Calu3 (cell line): Measurements from ENCODE around the gene RORB. TPM values are rescaled to one million over a fixed set of nuclear protein-coding genes. Genes with fewer than 3 reads are reported as not detected.

Experiments
- BruUV-seq: library from RNA; stranded (reverse); fragments of 400-500 nt; replicated peaks from 2 replicates; lab custom pipeline; 2021; lab: Mats Ljungman, UMichigan
- CTCF ChIA-PET: fragments of 300-600 bp; sonication (Branson Sonifier 250); formaldehyde crosslinking; loops from one replicate; lab custom pipeline; 2022; ENCODE audit warnings: antibody characterized with exemption; lab: Charles Lee
- DNase-seq: peaks from one replicate; pipeline ENCODE4 v3.0.0; 2022
- H3K27ac Mint-ChIP-seq: one replicate; pipeline ENCODE4 v1.8.0; 2022; ENCODE audit warnings: mixed read lengths; ENCODE audit not compliant: unreplicated experiment
- H3K27me3 Mint-ChIP-seq: one replicate; pipeline ENCODE4 v1.8.0; 2022; ENCODE audit warnings: mixed read lengths; ENCODE audit not compliant: unreplicated experiment
- H3K36me3 Mint-ChIP-seq: one replicate; pipeline ENCODE4 v1.8.0; 2022; ENCODE audit warnings: mild to moderate bottlenecking, moderate library complexity, mixed read lengths; ENCODE audit not compliant: insufficient read depth, unreplicated experiment
- H3K4me1 Mint-ChIP-seq: one replicate; pipeline ENCODE4 v1.8.0; 2022; ENCODE audit warnings: mild to moderate bottlenecking, low read depth, mixed read lengths; ENCODE audit not compliant: unreplicated experiment
- H3K4me3 Mint-ChIP-seq: one replicate; pipeline ENCODE4 v1.8.0; 2022; ENCODE audit warnings: mild to moderate bottlenecking, low read depth, moderate library complexity, mixed read lengths; ENCODE audit not compliant: unreplicated experiment
- H3K9me3 Mint-ChIP-seq: one replicate; pipeline ENCODE4 v1.8.0; 2022; ENCODE audit warnings: low read depth, mixed read lengths; ENCODE audit not compliant: unreplicated experiment
- CTCF ChIP-seq: fragments of 200-600 bp; IDR thresholded peaks from one replicate; pipeline ENCODE4 v1.8.0; 2022; ENCODE audit warnings: antibody characterized with exemption; ENCODE audit not compliant: unreplicated experiment
- intact Hi-C: fragments of 100-400 bp; cut with micrococcal nuclease; formaldehyde crosslinking; loops from one replicate; pipeline ENCODE4 v1.10.0; 2022; ENCODE audit not compliant: unreplicated experiment
- total RNA-seq: library from RNA; stranded (reverse); gene quantifications from 2 replicates; pipeline ENCODE4 v1.2.3, GENCODE V29; 2022

Gene RORB
- total RNA-seq, 1 experiment from 2014 or later: not detected

- no peak for DNase-seq
- no peaks in the 10 kb centered on the region for H3K9me3 Mint-ChIP-seq
- peaks cover 11% of the 10 kb centered on the region for H3K27me3 Mint-ChIP-seq
- no TSS peak for BruUV-seq
- H3K36me3 Mint-ChIP-seq: no peaks in the 10 kb centered on the region
- no peak overlapping the region for H3K27ac Mint-ChIP-seq
- intact Hi-C loops: no loop called here
- H3K4me3 Mint-ChIP-seq: no peak overlapping the region
- no peak for TF ChIP-seq CTCF
- no peaks in the 10 kb centered on the region for H3K4me1 Mint-ChIP-seq
- CTCF ChIA-PET: no interaction called here
Observed at GRCh38 chr9:74576176-74576575, 79.0 kb downstream of the RORB start.

GRCh38 chr9:74577956-74578355, 80.8 kb downstream of the RORB start:
- H3K4me1 Mint-ChIP-seq: no peaks in the 10 kb centered on the region
- DNase-seq: no peak
- CTCF ChIA-PET: no interaction called here

GRCh38 chr9:74589576-74589975, 92.4 kb downstream of the RORB start:
- Mint-ChIP-seq H3K9me3 (no peaks in the 10 kb centered on the region), H3K27ac (no peak overlapping the region), H3K36me3 (no peaks in the 10 kb centered on the region), H3K27me3 (no peaks in the 10 kb centered on the region), H3K4me3 (no peak overlapping the region), H3K4me1 (no peaks in the 10 kb centered on the region)
- BruUV-seq: no TSS peak
- no peak for DNase-seq
- CTCF ChIA-PET: no interaction called here
- no peak for TF ChIP-seq CTCF
- intact Hi-C loops: no loop called here

More at GRCh38 chr9:74577956-74578355, 80.8 kb downstream of the RORB start:
- no TSS peak for BruUV-seq
- intact Hi-C loops: loop anchor here (2.0 kb wide), 1 partner anchor 165 kb away; no protein-coding TSS in a partner anchor
- Mint-ChIP-seq H3K9me3 (no peaks in the 10 kb centered on the region), H3K36me3 (no peaks in the 10 kb centered on the region), H3K27ac (no peak overlapping the region), H3K4me3 (no peak overlapping the region), H3K27me3 (peaks cover 11% of the 10 kb centered on the region)
- peak; percentile 30 for TF ChIP-seq CTCF

- H3K27ac Mint-ChIP-seq: no peak overlapping the region
- BruUV-seq: no TSS peak
- H3K9me3 Mint-ChIP-seq: no peaks in the 10 kb centered on the region
- intact Hi-C loops: no loop called here
- no peaks in the 10 kb centered on the region for H3K4me1 Mint-ChIP-seq
- no peaks in the 10 kb centered on the region for H3K36me3 Mint-ChIP-seq
- H3K27me3 Mint-ChIP-seq: no peaks in the 10 kb centered on the region
- H3K4me3 Mint-ChIP-seq: no peak overlapping the region
- DNase-seq: no peak
- no peak for TF ChIP-seq CTCF
- CTCF ChIA-PET: no interaction called here
Observed at GRCh38 chr9:74595286-74595685, 98.2 kb downstream of the RORB start.
